ENCODE data around the gene MAST4.

Gene MAST4

DNA sequence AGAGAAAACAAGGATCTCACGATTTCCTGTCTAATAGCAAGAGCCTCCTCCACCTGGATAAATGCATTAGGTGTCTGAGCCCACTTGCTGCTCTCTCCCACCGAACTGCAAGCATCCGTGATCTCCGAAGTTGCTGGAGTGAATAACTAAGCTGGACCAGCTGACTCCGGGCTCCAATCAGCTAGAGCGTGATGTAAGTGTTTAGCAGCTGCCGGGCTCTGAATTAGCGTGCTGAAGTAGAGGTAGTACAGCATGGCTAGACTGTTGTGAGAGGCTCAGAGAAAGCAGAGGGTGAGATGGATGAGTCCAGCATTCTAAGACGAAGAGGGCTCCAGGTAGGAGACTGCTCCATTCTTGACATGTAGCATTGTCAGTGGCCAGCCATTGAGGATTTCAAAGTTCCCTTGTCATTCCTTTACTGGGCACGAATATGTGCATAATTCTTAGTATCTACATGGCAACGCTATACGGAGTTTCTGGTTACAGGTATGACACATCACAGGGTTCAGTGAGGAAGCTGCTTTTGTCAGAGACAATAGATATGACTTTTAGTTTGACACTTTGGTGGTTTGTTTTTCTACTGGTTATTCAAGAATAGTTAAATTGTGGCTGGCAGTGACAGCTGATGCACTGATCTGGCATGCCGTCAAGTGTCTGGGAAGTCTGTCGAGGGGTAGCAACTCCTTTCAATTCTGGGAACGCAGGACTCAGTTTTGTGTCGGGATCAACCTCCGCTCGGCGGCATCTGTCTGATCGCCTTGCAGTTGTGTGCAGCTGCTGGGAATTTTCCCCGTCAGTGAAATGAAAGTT, 232.6 kb downstream of the MAST4 start:
- peak; percentile 59 for DNase-seq (ENCODE audit: low read depth, low spot score)
- H3K27ac ChIP-seq = peak overlapping the region; percentile 91

- peak overlapping the region; percentile 91 for H3K27ac ChIP-seq
- DNase-seq (ENCODE audit: low read depth, low spot score) = no peak
Observed at GRCh38 chr5:66829358-66829674, 233.1 kb downstream of the MAST4 start.

DNA sequence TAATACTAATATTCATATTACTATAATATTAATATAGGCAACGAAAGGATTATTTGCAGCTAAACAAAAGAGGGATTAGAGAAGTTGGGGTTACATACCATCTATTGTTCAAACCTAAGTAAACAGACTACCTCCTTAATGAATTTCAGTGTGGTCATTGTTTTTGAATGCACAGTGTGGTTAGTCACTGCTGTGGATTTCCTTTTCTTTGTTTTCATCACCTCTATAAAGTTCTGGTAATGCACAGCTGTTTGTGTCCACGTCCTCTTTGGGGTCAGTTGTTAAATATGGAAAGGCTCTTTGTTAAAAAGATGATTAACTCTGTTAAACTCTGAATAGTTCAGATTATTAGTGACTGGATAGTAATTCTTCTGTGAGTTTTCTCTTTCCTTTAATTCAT, 233.6 kb downstream of the MAST4 start:
- DNase-seq (ENCODE audit: low read depth, low spot score) = peak; percentile 62
- H3K27ac ChIP-seq = peak overlapping the region; percentile 91

DNA sequence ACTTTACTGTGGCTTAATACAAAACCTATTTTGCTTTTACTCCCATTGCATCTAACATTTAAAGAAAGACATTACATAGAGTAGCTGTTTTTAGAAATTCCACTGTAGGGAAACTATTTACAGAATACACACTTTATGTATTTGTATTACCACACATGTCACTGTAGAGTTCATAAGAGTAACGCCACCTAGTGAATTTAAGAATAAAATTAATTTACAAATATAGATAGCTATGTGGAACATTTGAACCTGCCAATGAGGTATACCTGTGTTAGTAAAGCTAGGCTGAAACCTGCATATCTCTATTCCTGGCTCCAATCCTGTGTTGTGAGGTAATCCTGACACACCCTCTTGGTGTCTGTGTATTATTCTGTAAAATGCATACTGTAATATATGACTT, 234.4 kb downstream of the MAST4 start:
- no peak for DNase-seq (ENCODE audit: low read depth, low spot score)
- peak overlapping the region; percentile 91 for H3K27ac ChIP-seq

DNA sequence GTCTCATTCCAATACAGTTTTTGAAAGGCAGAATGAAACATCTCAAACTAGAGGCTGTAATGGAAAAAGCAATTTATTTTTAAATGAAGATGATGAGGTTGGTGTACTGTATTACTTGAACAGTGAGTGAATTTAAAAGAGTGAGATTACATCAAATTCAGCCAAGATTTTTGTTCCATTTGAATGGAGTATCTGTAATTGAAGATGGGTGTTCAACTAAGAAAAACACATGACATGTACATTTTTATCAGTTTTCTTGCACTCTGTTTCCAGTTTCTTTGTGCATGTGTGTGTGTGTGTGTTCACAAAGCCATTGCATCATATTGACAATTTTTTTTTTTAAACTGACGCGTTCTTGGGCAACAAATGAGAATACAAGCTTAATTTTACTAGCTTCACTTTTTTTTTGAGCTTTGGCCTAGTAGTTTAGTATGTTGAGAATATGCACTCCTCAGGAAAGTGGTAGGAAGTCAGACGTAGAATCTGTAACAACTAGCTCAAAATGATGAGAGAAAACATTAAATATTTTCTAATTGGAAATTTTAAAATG, 243.5 kb downstream of the MAST4 start:
- no peak for DNase-seq (ENCODE audit: low read depth, low spot score)
- peak overlapping the region; percentile 21 for H3K27ac ChIP-seq

- no peak for DNase-seq (ENCODE audit: low read depth, low spot score)
- peak overlapping the region; percentile 21 for H3K27ac ChIP-seq
Observed at GRCh38 chr5:66840511-66841013, 244.4 kb downstream of the MAST4 start.

- peak overlapping the region; percentile 21 for H3K27ac ChIP-seq
- DNase-seq (ENCODE audit: low read depth, low spot score) = no peak
Observed at GRCh38 chr5:66841264-66841663, 245.1 kb downstream of the MAST4 start.

DNA sequence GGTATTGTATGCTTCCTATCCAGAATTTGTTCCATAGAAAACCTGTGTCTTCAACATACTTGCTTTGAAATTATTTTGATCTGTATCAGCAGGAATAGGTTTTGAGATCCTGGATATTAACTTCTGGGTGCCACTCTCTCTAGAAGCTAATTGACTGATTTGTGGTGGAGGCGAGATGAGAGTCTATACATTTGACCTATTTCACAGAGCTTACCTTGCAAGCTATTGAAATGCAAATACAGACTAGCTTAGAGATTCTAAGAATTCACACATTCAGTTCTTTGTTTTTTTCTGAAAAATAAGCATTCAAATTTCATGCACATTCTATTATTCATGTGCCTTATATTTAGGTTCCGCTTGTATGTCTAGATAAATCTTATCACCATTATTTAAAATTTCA, 246.3 kb downstream of the MAST4 start:
- H3K27ac ChIP-seq = no peak overlapping the region
- DNase-seq (ENCODE audit: low read depth, low spot score) = no peak

- peak overlapping the region; percentile 7 for H3K27ac ChIP-seq
- no peak for DNase-seq (ENCODE audit: low read depth, low spot score)
Observed at GRCh38 chr5:66843065-66843464, 246.9 kb downstream of the MAST4 start.

- H3K27ac ChIP-seq = peak overlapping the region; percentile 99
- DNase-seq (ENCODE audit: low read depth, low spot score) = no peak
Observed at GRCh38 chr5:66848749-66849641, 252.8 kb downstream of the MAST4 start.

GRCh38 chr5:66849803-66850202, 253.6 kb downstream of the MAST4 start:
- H3K27ac ChIP-seq = peak overlapping the region; percentile 99
- DNase-seq (ENCODE audit: low read depth, low spot score) = peak; percentile 46

GRCh38 chr5:66850354-66851075, 254.3 kb downstream of the MAST4 start:
- peak; percentile 85 for DNase-seq (ENCODE audit: low read depth, low spot score)
- H3K27ac ChIP-seq = peak overlapping the region; percentile 99

DNA sequence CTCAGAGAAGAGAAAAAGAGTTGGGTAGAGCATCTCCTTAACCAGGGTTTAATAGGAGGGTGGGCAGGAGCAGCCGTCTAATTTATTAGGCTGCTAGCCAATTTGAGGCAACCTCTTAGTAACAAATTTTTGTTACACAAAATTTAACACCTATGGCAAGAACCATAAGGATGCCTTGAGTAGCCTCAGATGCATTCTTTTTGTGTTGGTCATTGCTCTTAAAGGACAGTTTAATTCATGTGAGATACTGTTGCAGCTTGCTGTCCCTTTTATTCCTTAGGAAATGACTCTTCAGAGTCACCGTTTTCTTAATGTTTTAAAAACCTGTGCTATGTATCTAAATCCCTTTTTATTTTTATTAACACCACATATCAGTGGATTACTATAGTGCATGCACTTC, 255.1 kb downstream of the MAST4 start:
- peak overlapping the region; percentile 99 for H3K27ac ChIP-seq

DNA sequence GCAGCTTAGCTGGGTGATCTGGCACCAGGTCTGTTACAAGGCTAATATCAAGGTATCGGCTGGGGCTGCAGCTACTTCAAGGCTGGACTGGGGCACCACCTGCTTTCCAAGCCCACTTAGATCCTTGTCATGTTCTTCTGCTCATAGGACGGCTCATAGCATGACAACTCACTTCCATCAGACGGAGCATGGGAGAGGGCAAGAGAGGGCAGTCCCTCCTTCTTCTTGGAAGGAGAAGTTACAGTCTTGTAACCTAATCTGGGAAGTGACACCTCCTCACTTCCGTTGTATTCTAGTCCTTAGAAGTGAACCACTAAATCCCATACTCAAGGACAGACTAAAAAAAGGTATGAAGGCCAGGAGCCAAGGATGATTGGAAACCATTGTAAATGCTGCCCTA, 258.2 kb downstream of the MAST4 start:
- no peak for DNase-seq (ENCODE audit: low read depth, low spot score)
- H3K27ac ChIP-seq = no peak overlapping the region

More for the DNA sequence above, 255.1 kb downstream of the MAST4 start:
- DNase-seq (ENCODE audit: low read depth, low spot score) = no peak

DNA sequence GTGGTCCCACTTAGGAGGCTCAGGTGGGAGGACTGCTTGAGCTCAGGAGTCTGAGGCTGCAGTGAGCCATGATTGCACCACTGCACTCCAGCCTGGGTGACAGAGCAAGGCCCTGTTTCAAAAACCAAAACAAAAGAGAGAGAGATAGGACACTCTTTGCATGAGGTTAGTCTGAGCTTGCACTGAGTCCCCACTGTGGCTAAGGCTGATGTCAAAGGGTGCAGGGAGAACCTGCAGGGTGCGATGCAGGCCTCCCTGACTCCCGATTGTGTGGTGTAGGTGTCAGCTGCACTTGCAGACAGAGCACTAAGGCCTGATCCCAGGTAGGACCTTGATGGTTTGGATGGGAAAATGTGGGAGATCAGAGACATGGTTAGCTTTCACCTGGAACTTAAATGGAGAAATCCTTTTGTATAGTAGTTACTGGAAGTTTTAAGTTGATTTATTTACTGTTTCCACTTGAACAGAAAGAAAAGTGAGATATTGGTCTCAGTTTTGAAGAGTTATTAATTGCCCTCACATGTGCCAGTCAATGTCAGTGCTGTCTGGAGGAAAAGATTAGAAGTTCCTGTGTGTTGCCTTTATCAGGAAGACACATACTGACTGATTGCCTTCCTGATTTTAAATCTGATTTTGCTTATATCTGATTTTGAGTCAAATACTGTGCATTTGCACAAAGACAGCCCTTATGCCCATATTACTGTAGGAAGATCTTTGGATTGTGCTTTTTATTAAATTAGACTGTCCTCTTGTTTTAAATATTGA, 260.0 kb downstream of the MAST4 start:
- no peak overlapping the region for H3K27ac ChIP-seq
- DNase-seq (ENCODE audit: low read depth, low spot score) = no peak

DNA sequence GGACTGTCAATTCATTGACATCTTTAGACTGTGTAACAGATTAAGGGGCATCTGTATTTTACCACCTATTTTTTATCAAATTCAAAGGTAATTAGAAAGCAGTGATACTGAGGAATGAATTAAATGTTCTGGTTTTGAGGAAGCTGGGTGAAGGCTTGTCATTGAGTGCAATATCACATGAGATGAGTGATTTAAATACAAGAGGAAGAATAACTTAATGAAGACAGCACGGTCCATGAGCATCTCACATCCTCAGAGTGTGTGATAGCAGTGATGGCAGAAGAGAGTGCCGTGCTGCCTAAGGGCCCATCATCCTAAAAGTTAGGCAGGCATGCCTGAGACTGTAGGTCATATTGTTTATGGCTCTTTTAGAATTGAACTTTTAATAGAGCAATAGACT, 263.3 kb downstream of the MAST4 start:
- H3K27ac ChIP-seq = no peak overlapping the region
- DNase-seq (ENCODE audit: low read depth, low spot score) = no peak

GRCh38 chr5:66860199-66860975, 264.2 kb downstream of the MAST4 start:
- no peak overlapping the region for H3K27ac ChIP-seq
- DNase-seq (ENCODE audit: low read depth, low spot score) = no peak

- no peak for DNase-seq (ENCODE audit: low read depth, low spot score)
Observed at GRCh38 chr5:66861402-66861801, 265.2 kb downstream of the MAST4 start.

GRCh38 chr5:66862020-66862419, 265.8 kb downstream of the MAST4 start:
- DNase-seq (ENCODE audit: low read depth, low spot score) = no peak
- no peak overlapping the region for H3K27ac ChIP-seq

More at GRCh38 chr5:66861402-66861801, 265.2 kb downstream of the MAST4 start:
- H3K27ac ChIP-seq = no peak overlapping the region
